SKM-1 treated with dmso at 0.1 percent for 144 hours (cell line): ENCODE data around the gene NR5A1.
A peak's percentile ranks its signal among the peaks of the same experiment; 100 is the strongest.

Source experiments
- DNase-seq: peaks from one replicate; lab custom pipeline; 2025; ENCODE audit not compliant: unreplicated experiment; lab: John Stamatoyannopoulos, UW

The NR5A1 gene

DNA sequence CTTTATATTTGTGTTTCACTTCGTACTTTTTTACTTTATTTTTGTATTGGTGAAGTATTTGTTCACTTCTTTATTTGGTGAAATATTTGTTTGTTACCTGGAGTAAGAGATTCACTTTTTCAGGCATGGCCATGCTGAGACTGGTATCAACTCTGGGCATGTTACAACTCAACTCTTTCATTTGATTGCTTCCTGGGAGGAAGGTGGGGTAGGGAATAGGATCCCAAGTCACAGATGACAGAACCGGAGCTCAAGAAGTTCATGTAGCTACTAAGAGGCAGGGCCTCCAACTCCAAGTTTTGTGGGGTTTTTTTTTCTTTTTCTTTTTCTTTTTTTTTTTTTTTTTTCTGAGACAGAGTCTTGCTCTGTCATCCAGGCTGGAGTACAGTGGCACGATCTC, 63.0 kb downstream of the NR5A1 start:
- DNase-seq: no peak

DNA sequence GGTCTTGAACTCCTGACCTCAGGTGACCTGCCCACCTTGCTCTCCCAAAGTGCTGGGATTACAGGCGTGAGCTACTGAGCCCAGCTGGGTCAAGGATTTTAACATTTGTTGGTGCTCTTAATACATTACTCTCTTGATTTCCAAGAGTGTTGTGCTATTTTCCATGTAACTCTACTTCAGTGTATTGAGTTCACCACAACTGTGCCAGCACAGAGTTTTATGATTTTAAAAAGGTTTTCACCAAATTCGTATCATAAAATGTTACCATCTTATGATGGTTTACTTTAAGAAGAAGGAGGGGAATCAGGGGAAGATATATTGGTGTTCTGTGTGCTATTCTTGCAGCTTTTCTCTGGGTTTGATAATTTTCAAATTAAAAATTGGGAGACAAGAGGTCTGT, 63.6 kb downstream of the NR5A1 start:
- no peak for DNase-seq

DNA sequence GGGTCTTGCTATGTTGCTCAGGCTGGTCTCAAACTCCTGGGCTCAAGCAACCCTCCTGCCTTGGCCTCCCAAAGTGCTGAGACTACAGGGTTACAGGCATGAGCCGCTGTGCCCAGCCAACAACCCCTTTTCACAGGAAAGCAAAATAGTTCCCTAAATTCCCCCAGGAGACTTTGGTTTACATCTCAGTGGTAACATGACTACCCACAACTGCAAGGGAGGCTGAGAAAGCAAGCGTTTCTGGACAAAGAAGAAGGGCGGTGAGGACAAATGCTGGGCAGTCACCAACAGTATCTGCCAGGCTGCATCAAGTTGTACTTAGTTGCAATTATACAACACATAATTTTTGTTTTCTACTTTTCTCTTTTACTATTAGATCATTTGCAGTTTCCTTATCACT, 64.4 kb downstream of the NR5A1 start:
- no peak for DNase-seq

DNA sequence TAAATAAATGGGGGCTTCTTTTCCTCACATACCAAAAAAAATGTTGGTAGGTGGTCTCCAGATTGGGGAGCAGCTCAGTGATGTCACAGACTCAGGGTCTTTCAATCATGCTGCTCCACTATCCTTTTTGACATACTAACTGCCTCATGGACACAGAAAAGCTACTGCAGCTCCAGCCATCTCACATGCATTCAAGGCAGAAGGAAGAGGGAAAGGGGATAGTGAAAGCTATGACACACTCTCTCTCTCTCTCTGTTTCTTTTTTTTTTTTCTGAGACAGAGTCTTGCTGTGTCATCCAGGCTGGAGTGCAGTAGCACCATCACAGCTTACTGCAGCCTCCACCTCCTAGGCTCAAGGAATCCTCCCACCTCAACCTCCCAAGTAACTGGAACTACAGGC, 64.8 kb downstream of the NR5A1 start:
- no peak for DNase-seq

DNA sequence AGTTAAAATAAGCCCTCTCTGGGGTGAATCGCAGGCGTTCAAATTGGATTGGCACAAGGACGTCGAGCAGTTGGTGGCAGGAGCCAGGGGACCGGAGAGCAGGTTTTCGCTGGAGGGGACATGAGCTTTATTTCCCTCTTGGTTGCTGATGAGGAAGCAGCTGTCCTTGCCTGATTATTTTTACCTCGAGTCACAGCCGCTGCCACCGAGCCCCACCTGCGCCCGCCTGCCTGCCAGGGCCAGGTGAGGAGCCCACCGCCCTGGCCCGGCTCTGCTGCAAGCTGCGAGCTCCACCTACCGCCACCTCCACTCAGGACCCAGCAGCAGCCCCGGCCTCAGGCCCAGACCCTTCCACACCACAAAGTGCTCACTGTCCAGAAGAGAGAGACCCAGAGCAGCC, 65.9 kb downstream of the NR5A1 start:
- DNase-seq: no peak

DNA sequence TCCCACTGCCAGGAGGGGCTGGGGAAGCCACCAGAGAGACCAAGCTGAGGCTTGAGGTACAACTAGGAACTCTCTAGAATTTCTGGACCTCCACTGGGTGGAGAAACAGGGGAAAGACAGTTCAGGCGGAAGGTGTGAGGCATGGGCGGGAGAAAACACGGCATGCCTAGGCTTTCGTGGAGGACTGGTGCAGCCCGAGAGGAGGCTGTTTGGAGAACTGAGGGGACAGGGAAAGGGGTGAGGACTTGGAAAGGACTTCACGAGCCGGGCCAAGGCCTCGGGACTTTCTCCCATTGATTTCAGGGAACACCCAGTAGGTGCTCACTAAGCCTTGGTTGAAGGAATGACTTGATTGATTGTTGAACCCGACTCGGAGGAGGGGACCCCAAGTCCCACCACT, 66.4 kb downstream of the NR5A1 start:
- no peak for DNase-seq

DNA sequence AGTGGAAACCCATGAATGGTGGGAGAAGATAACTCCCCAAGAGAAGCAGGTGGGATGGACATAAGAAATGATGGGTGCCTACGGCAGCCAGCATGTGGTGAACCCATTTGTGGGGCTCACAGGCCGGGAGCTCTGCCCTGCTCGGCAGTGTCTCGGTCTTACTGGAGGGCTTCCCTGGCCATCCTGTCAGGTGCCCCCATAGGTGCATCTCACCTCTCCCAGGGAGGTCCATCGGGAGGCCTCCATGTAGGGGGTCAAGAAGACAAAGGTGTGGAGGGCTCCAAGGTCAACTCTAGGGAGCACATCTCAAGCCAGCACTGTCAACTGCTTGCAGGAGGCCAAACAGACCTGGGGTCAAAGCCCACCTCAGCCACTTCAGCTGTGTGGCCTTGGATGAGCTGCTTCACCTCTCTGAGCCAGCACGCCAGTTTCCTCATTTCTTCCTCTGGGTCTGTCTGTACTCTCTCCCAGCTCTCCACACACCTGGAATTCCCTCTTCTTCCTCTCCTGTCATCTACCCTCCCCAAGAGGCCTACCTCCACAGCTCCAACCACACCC, 67.4 kb downstream of the NR5A1 start:
- DNase-seq: no peak

DNA sequence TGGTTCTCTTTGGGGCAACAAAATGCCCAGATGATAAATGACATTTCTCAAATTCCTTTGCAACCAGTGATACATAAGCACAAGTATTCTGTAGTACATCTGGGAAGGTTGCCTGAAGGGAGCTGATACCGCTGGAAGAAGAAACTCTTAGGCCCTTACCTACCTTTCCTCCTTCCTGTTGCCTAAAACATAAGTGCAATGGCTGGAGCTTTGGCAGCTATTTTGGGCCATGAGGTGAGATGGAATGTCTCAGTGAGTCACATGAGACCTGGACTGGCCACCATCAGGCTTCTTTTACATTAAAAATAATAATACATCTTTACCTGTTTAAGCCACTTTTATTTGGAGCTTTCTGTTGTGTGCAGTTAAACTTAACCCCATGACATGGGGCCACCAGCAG, 68.1 kb downstream of the NR5A1 start:
- DNase-seq: no peak

DNA sequence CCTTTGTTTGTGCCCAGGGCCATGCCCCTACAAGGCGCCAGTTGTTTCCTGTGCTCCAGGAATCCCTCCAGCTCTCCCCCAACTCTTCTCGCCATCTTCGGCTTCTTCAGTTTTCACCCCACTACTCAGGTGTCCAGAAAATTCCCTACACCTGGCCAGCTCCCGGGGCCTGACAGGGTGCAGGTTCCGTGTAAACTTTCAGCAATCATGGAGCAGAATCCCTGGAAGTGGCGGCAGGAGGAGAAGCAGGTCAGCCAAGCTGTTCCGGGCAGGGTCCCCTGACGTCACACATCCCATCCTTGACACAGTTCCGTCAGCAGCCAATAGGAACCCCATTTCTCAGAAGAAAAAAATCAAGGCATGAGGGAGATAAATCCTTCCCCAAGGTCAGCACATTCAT, 69.1 kb downstream of the NR5A1 start:
- no peak for DNase-seq

DNA sequence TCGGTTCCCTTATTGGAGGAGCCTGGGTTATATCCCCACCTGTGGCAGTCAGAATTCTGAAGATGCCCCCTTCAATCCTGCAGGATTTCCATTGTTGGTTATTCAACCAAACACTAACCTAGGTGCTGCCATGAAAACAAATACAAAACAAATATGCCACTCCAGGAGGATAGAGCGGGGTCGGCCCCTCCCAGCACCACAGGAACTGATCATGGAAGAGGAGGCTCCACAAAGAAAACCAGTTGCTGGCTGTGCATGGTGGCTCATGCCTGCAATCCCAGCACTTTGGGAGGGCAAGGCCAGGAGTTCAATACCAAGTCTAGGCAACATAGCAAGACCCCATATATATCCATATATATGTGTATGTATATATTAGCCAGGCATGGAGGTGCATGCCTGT, 70.1 kb downstream of the NR5A1 start:
- no peak for DNase-seq

DNA sequence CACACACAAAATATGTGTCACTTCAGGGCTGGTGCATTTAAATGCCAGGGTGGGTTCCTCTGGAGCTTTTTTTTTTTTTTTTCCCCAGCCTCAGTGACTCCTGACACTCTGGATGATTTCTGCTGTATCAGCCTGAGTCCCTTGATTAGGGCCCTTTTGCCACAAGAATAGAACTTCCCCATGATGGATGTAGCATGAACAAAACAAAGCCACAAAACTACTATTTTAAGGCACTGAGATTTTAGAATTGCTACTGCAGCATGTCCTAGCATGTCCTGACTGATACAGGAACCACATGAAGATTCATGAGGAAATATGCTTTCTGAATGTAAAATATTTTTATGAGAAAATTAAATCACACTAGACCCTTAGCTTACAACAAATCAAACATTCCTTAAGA, 70.9 kb downstream of the NR5A1 start:
- peak; percentile 39 for DNase-seq
